Measurements from ENCODE around the gene SAMMSON.

SAMMSON gene

DNA sequence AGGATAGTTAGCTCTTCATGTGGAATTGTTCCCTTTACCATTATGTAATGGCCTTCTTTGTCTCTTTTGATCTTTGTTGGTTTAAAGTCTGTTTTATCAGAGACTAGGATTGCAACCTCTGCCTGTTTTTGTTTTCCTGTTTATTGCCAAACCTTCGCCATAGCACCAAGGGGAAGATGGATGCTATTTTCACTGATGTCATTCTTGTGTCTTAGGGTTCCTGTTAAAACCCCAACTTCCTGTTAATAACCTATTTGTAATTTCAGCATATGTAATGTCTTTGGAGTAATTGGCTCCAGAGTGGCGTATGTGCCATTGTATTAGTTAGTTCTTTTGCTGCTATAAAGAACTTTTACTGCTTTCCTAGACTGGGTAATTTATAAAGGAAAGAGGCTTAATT is 10.8 kb downstream of the SAMMSON start:
- no peak for DNase-seq (ENCODE audit: low read depth in 1 of 2, low spot score in 1 of 2)

DNA sequence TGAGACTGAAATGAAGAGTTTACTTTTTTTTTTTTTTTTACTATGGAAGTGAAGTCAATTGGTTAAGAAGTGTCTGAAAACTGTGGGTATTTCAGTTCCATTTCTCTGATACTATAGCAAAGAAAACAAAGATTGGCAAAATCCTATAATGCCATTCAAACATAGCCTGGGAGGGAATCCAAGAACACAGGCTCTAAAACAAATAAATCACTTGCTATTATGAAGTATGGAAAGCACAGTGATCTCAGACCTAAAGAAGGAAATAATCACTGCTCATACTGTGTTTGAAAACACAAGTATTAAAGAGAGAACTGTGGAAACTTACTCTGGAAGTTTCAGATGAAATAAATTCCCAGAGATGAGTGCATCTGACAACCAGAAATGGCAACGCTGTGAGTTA is 12.0 kb downstream of the SAMMSON start:
- no peak for DNase-seq (ENCODE audit: low read depth in 1 of 2, low spot score in 1 of 2)

DNA sequence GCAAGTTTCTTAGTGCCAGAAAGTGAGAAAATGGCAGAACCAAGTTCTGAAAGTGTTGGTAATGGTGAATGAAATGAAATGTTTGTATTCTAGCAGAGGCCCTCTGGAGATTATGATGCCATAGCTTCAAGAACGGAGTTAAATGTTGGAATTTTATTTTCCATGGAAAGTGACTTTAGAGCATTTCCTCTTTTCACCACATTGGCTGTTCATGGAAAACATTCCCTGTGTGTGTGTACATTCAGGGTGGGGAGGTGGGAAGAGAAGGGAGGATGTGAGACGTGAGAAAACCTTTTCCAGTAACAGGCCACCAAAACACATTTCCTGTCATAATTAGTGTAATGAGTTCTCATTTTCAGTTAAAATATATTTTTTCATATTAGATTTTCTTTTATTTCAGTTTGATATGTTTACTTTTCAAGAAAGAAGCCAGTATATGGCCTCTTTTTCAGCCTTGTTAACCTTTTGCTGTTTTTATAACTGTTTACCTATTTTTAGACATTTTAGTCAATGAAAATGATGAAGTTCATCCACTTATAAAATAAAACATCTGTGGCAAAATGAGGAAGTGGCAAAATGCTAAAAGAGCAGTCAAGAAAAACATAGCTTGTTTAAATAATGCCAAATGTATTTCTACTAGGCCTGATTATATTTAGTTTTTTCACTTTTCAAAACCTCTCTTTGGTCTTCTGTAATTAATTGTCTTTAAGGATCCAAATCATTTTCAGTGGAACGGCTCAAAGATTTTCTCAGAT is 21.6 kb downstream of the SAMMSON start:
- no peak for DNase-seq (ENCODE audit: low read depth in 1 of 2, low spot score in 1 of 2)

DNA sequence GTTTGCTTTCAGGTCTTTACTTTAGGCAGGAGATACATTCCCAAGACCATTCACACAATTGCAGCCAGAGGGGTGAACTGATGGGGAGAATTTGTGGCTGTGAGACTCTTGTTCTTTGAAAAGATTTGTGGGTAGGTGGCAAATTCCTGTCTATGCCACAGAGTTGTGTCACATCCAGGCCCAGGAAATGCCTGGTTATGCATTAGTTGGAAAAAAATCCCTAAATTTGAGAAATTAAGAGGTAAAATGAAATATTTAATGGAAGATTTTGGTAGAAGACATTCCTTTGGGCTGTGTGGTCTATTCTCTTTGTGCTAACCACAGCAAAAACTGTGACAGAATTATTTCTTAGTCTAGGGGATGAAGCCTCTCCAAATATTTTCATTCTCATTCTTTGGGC is 28.8 kb downstream of the SAMMSON start:
- DNase-seq (ENCODE audit: low read depth in 1 of 2, low spot score in 1 of 2) = no peak

- DNase-seq (ENCODE audit: low read depth in 1 of 2, low spot score in 1 of 2) = no peak
Observed at GRCh38 chr3:70038693-70039092, 39.2 kb downstream of the SAMMSON start.

GRCh38 chr3:70040386-70040785 is 40.9 kb downstream of the SAMMSON start:
- no peak for DNase-seq (ENCODE audit: low read depth in 1 of 2, low spot score in 1 of 2)

DNA sequence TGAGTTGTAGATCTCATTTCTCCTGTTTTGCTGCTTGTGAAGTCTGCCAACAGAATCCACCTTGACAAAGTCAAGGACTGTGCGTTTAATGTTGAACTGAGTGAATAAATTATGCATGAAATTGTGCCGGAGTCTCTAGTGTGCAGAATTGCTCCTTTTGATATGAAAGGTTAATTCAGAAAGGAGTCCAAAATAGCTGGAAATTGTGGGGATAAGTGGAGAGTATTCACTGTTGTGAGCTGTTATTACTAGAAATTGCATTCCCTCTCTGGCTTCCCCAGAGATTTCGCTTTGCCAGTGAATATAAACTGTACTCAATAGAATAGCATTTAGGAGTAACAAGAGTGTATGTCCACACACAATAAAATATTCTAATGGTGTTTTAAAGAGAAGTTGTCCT is 43.1 kb downstream of the SAMMSON start:
- no peak for DNase-seq (ENCODE audit: low read depth in 1 of 2, low spot score in 1 of 2)

- no peak for DNase-seq (ENCODE audit: low read depth in 1 of 2, low spot score in 1 of 2)
Observed at GRCh38 chr3:70049761-70050160, 50.2 kb downstream of the SAMMSON start.

GRCh38 chr3:70053293-70053692 is 53.8 kb downstream of the SAMMSON start:
- no peak for DNase-seq (ENCODE audit: low read depth in 1 of 2, low spot score in 1 of 2)

- no peak for DNase-seq (ENCODE audit: low read depth in 1 of 2, low spot score in 1 of 2)
Observed at GRCh38 chr3:70056081-70056480, 56.5 kb downstream of the SAMMSON start.

DNA sequence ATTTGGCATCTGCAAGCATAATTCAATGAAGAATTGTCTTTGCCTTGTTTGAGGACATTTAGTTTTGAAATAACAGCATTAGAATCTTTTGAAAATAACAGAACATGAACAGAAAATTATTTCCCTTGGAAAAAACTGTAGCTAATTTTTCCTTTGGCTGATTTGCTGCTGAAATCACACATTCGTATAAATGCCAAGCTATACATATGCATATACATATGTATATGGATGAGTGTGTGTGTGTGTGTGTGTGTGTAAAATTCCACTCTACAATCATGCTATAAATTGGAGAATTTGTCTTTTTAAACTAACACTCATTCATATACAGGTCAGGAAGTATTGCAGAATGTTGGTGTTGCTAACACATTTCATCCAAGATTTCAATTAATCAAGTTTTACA is 57.9 kb downstream of the SAMMSON start:
- no peak for DNase-seq (ENCODE audit: low read depth in 1 of 2, low spot score in 1 of 2)

GRCh38 chr3:70061096-70061495 is 61.6 kb downstream of the SAMMSON start:
- DNase-seq (ENCODE audit: low read depth in 1 of 2, low spot score in 1 of 2) = no peak

DNA sequence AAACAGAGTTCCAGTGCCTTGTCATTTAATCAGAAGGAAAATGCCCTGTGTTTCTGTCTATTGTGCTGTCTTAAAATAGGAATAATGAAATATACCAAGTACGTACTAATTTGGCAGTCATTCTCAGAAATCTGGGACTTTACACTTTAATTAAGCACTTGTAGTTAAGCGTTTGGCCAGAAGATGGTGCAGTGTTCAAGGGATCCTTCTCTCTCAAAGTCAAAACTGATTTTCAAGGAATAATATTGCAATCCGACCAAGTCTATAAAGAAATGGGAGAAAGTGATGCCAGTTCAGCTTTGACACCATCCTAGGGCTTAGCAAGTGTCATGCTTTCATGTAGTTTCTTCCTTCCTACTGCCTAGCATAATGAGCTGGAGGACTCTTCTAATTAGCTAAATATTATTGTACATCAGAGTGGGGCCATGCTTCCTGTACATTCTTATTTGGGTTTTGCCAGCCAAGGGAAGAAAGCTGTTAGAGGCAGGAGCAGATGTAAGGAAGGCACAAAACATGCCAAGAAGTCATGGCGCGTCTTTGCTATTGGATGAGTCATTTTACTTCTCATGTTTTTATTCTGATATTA is 64.8 kb downstream of the SAMMSON start:
- DNase-seq (ENCODE audit: low read depth in 1 of 2, low spot score in 1 of 2) = no peak

GRCh38 chr3:70065696-70066253 is 66.2 kb downstream of the SAMMSON start:
- no peak for DNase-seq (ENCODE audit: low read depth in 1 of 2, low spot score in 1 of 2)

DNA sequence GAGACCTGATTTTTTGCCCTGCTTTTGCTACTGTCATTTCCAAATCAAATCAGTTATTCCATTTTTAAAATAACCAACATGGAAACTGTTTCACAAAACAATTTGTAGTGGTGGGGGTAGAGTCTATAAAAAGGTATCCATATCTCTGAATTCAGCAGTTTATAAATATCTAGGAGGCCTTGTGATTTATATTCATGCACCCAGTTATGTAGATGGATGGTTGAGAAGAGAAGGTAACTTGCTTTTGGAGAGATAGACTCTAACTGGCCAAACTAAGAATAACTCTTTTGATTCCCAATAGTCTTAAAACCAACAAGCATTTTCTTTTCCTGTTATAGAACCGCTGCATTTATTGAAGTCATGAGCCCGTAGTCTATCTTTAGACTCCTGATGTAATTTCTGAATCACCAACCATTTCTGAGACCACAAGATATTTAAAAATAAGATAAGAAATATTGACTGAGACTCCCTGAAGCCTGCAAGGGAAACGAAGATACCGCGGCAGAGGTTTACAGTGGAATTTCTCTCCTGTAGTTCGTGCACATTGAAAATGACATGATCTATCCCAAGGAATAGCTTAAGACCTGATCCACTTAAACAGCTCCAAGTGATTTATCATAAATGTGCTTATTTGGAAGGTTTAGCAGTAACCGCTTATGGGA is 68.5 kb downstream of the SAMMSON start:
- DNase-seq (ENCODE audit: low read depth in 1 of 2, low spot score in 1 of 2) = no peak

GRCh38 chr3:70069557-70069956 is 70.0 kb downstream of the SAMMSON start:
- no peak for DNase-seq (ENCODE audit: low read depth in 1 of 2, low spot score in 1 of 2)

DNA sequence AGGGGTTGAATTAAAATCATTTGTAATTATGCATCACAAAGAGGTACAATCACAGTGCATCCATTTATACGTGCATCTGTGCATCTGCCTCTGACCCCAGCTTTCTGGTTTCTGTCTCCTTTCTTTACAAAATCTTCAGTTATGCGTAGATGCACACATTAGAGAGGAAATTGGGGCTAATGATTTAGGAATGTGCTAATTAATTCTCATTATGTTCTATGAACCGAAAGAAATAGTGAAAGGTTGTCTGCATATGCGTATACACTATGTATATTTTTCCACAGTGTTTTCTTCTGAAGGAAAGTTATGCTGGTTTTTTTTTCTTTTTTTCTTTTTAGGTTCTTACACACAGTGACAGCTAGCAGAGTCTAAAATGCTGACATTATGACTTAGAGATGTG is 71.6 kb downstream of the SAMMSON start:
- no peak for DNase-seq (ENCODE audit: low read depth in 1 of 2, low spot score in 1 of 2)

GRCh38 chr3:70072180-70072579 is 72.6 kb downstream of the SAMMSON start:
- DNase-seq (ENCODE audit: low read depth in 1 of 2, low spot score in 1 of 2) = no peak

DNA sequence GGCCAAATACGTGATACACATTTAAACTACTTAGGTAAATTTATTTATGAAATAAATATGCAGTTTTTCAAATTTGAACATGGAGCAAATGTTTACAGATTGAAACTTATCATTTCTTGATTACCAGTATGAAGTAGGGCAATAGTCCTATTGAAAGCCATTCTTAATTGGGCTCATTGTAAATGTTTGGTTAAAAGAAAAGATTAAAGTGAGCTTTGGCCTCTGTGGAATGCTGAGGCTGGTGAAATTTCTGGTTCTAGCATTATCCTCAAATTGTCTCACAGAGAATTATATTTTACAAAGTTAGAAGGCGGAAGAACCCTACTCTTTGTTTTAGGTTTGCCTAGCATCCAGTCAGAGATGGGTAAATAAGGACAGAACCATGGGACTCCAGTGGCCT is 73.2 kb downstream of the SAMMSON start:
- no peak for DNase-seq (ENCODE audit: low read depth in 1 of 2, low spot score in 1 of 2)

- DNase-seq (ENCODE audit: low read depth in 1 of 2, low spot score in 1 of 2) = no peak
Observed at GRCh38 chr3:70075101-70075500, 75.6 kb downstream of the SAMMSON start.

- DNase-seq (ENCODE audit: low read depth in 1 of 2, low spot score in 1 of 2) = no peak
Observed at GRCh38 chr3:70076396-70076795, 76.9 kb downstream of the SAMMSON start.

GRCh38 chr3:70078778-70079177 is 79.2 kb downstream of the SAMMSON start:
- no peak for DNase-seq (ENCODE audit: low read depth in 1 of 2, low spot score in 1 of 2)
